Measurements from ENCODE around the gene C9orf153. TPM values are rescaled to one million over a fixed set of nuclear protein-coding genes. Genes with fewer than 3 reads are reported as not detected.
A peak's percentile ranks its signal among the peaks of the same experiment; 100 is the strongest.

C9orf153 gene
- total and polyA plus RNA-seq, 2 of the 13 experiments (the other 11 are each of a cell fraction or from before 2014, with no cell fraction given): 0.17 to 0.44 TPM

- CTCF ChIA-PET (ENCODE audit: low intra/inter-chr PET ratio, low total read pairs): no interaction called here
- peaks cover 36% of the 10 kb centered on the region for H3K4me1 ChIP-seq (ENCODE audit: insufficient read depth, low read length)
- no peak overlapping the region for H2AFZ ChIP-seq (ENCODE audit: low read length)
- H3K27ac ChIP-seq (ENCODE audit: extremely low read length, insufficient read depth, low read length): no peak overlapping the region
- POLR2A ChIA-PET: no interaction called here
- ATAC-seq (no peak), FAIRE-seq (no peak), DNase-seq (ENCODE audit: low spot score) (no peak)
- no peak overlapping the region for H3K9ac ChIP-seq (ENCODE audit: insufficient read depth, low read depth, low read length)
- in situ Hi-C loops (cut with HindIII; ENCODE audit: extremely low pct_ligation_motif_present, low pct_unique_long_range_greater_than_20kb): no loop called here
- no peaks in the 10 kb centered on the region for H3K9me3 ChIP-seq (ENCODE audit: low read length)
- no peak for TF ChIP-seq KLF16 (CRISPR knock-in tag; IDR thresholded peaks at IDR 0.05)
- no peak overlapping the region for H3K4me2 ChIP-seq (ENCODE audit: low read depth, low read length)
- peaks cover 64% of the 10 kb centered on the region for H3K79me2 ChIP-seq (ENCODE audit: insufficient read depth, low read length)
- BruUV-seq (replicated peaks): no TSS peak
- peaks cover 3 to 20% of the 10 kb centered on the region in 2 experiments for H3K36me3 ChIP-seq (replicated peaks in 1 of 2; ENCODE audit: control insufficient read depth in 1 of 2, insufficient read depth in 2 of 2, low read length in 2 of 2)
- intact Hi-C loops (cut with micrococcal nuclease; ENCODE audit: unreplicated experiment): loop anchor here (5.0 kb wide), 1 partner anchor 75 kb away; no protein-coding TSS in a partner anchor
- 95% methylated on average over 1 of the region's 1 CpG for WGBS (ENCODE audit: low lambda C conversion rate)
- H3K27me3 ChIP-seq (ENCODE audit: control insufficient read depth in 1 of 2, insufficient read depth in 2 of 2, low read length in 2 of 2): no peaks in the 10 kb centered on the region
- no peak overlapping the region for H3K4me3 ChIP-seq (replicated peaks in 1 of 3; ENCODE audit: insufficient read depth in 1 of 3, low read depth in 2 of 3, low read length in 3 of 3)
- H4K20me1 ChIP-seq (ENCODE audit: insufficient read depth, low read length): peaks cover 35% of the 10 kb centered on the region
Observed at GRCh38 chr9:86277072-86277471, 17.6 kb upstream of the C9orf153 start.

GRCh38 chr9:86275962-86276361 is 16.5 kb upstream of the C9orf153 start:
- no peak overlapping the region for H3K9ac ChIP-seq (ENCODE audit: insufficient read depth, low read depth, low read length)
- 96% methylated on average over 3 of the region's 3 CpGs for WGBS (ENCODE audit: low lambda C conversion rate)
- ChIA-PET POLR2A (no interaction called here), CTCF (ENCODE audit: low intra/inter-chr PET ratio, low total read pairs) (no interaction called here)
- TF ChIP-seq STAG1 (CRISPR knock-in tag; IDR thresholded peaks at IDR 0.05): 0 out of 2 replicates have a peak, but pooled peaks have one; percentile 4
- TF ChIP-seq SPEN (CRISPR knock-in tag; IDR thresholded peaks at IDR 0.05; ENCODE audit: low read depth): no peak
- H4K20me1 ChIP-seq (ENCODE audit: insufficient read depth, low read length): peaks cover 35% of the 10 kb centered on the region
- in situ Hi-C loops (cut with HindIII; ENCODE audit: extremely low pct_ligation_motif_present, low pct_unique_long_range_greater_than_20kb) (no loop called here), intact Hi-C loops (cut with micrococcal nuclease; ENCODE audit: unreplicated experiment) (loop anchor here (5.0 kb wide), 1 partner anchor 74 kb away; no protein-coding TSS in a partner anchor)
- H3K27me3 ChIP-seq (ENCODE audit: control insufficient read depth in 1 of 2, insufficient read depth in 2 of 2, low read length in 2 of 2): no peaks in the 10 kb centered on the region
- no peak overlapping the region for H3K4me2 ChIP-seq (ENCODE audit: low read depth, low read length)
- H2AFZ ChIP-seq (ENCODE audit: low read length): no peak overlapping the region
- H3K4me3 ChIP-seq (replicated peaks in 1 of 3; ENCODE audit: insufficient read depth in 1 of 3, low read depth in 2 of 3, low read length in 3 of 3): no peak overlapping the region
- FAIRE-seq (no peak), ATAC-seq (no peak), DNase-seq (ENCODE audit: low spot score) (no peak)
- peaks cover 37% of the 10 kb centered on the region for H3K4me1 ChIP-seq (ENCODE audit: insufficient read depth, low read length)
- H3K79me2 ChIP-seq (ENCODE audit: insufficient read depth, low read length): peaks cover 60% of the 10 kb centered on the region
- H3K36me3 ChIP-seq (replicated peaks in 1 of 2; ENCODE audit: control insufficient read depth in 1 of 2, insufficient read depth in 2 of 2, low read length in 2 of 2): peaks cover 8 to 31% of the 10 kb centered on the region in 2 experiments
- H3K27ac ChIP-seq (ENCODE audit: extremely low read length, insufficient read depth, low read length): no peak overlapping the region
- H3K9me3 ChIP-seq (ENCODE audit: low read length): no peaks in the 10 kb centered on the region
- no TSS peak for BruUV-seq (replicated peaks)
